A549 (cell line): ENCODE data around the gene NTHL1. TPM values are rescaled to one million over a fixed set of nuclear protein-coding genes. Genes with fewer than 3 reads are reported as not detected.

Experiments
- ATAC-seq, 2 experiments: fragments of 200-7000 bp in 1 of 2; fragments of >200 bp in 1 of 2; cut with Nextera tagmentation in 1 of 2; cut with Tn5 transposase in 1 of 2; 3 replicates each; pipeline versions ENCODE4 v1.8.0 to v1.9.1; 2018 to 2020; ENCODE audit warnings: mild to moderate bottlenecking in 1 of 2, moderate library complexity in 1 of 2
- CTCF ChIA-PET: fragments of 300-600 bp; sonication (Branson Sonifier 250); formaldehyde crosslinking; extraction: SDS; loops from one replicate; lab custom pipeline; 2021; ENCODE audit warnings: antibody characterized with exemption, inconsistent platforms; lab: Yijun Ruan, JAX
- POLR2A ChIA-PET: fragments of 350-600 bp; formaldehyde crosslinking; extraction: SDS; loops from one replicate; lab custom pipeline; 2021; ENCODE audit warnings: antibody characterized with exemption, inconsistent platforms; lab: Yijun Ruan, JAX
- DNase-seq, 2 experiments: peaks; one replicate each; pipeline versions ENCODE4 v3.0.0 to v3.0.0-alpha.2; 2011 to 2016; ENCODE audit warnings: low read depth in 1 of 2, low spot score in 1 of 2
- FAIRE-seq: peaks from 2 replicates; lab custom pipeline; 2011; peaks lifted over from hg19 to GRCh38; lab: Jason Lieb, UNC
- H3K27ac ChIP-seq, 2 experiments: fragments of >200 bp; sonication (Bioruptor Twin); formaldehyde crosslinking; 3 replicates each; pipeline ENCODE4 v1.5.1; 2016 to 2017
- H3K4me1 ChIP-seq: fragments of >200 bp; sonication (Bioruptor Twin); formaldehyde crosslinking; 3 replicates; pipeline ENCODE4 v1.6.1; 2016
- H3K4me2 ChIP-seq: fragments of >200 bp; sonication (Bioruptor Twin); formaldehyde crosslinking; 3 replicates; pipeline ENCODE4 v1.6.1; 2016
- H3K4me3 ChIP-seq: fragments of >200 bp; sonication (Bioruptor Twin); formaldehyde crosslinking; 3 replicates; pipeline ENCODE4 v1.5.1; 2016
- H3K9me3 ChIP-seq: fragments of >200 bp; sonication (Bioruptor Twin); formaldehyde crosslinking; 3 replicates; pipeline ENCODE4 v1.6.1; 2016
- ATOH8 ChIP-seq: fragments of 250-450 bp; sonication (Bioruptor Pico); IDR thresholded peaks from 2 replicates; pipeline ENCODE4 v1.5.0; 2020; ENCODE audit warnings: low read depth, mild to moderate bottlenecking, moderate library complexity
- CBX2 ChIP-seq: fragments of 200-600 bp; sonication (generic); IDR thresholded peaks from 2 replicates; pipeline ENCODE4 v1.6.1; 2016; ENCODE audit warnings: low read depth, mild to moderate bottlenecking, borderline replicate concordance
- CBX8 ChIP-seq: fragments of 200-600 bp; sonication (generic); IDR thresholded peaks from 2 replicates; pipeline ENCODE4 v1.6.1; 2016
- CHD4 ChIP-seq: fragments of 200-600 bp; sonication (generic); IDR thresholded peaks from 2 replicates; pipeline ENCODE4 v1.6.1; 2016; ENCODE audit warnings: antibody characterized with exemption, mild to moderate bottlenecking, borderline replicate concordance
- EHF ChIP-seq: fragments of 250-450 bp; sonication (Bioruptor Pico); IDR thresholded peaks from 2 replicates; pipeline ENCODE4 v1.5.0; 2020; ENCODE audit warnings: mild to moderate bottlenecking
- FOSB ChIP-seq: fragments of 250-450 bp; sonication (Bioruptor Pico); IDR thresholded peaks from 2 replicates; pipeline ENCODE4 v1.5.0; 2020; ENCODE audit warnings: mild to moderate bottlenecking, moderate library complexity
- FOSL2 ChIP-seq, 2 experiments: fragments of 450-650 bp in 1 of 2; fragments of >200 bp in 1 of 2; sonication (Bioruptor Twin) in 1 of 2; formaldehyde crosslinking; IDR thresholded peaks; 2 replicates each; pipeline versions ENCODE4 v1.5.0 to v1.6.1; 2016 to 2020; ENCODE audit warnings: mild to moderate bottlenecking in 1 of 2, moderate library complexity in 1 of 2
- FOXS1 ChIP-seq: fragments of 250-450 bp; sonication (Bioruptor Pico); IDR thresholded peaks from 2 replicates; pipeline ENCODE4 v1.5.0; 2020; ENCODE audit warnings: mild to moderate bottlenecking, moderate library complexity
- HOXA7 ChIP-seq: fragments of 250-450 bp; sonication (Bioruptor Pico); IDR thresholded peaks from 2 replicates; pipeline ENCODE4 v1.5.0; 2020; ENCODE audit warnings: mild to moderate bottlenecking, moderate library complexity
- JUNB ChIP-seq: fragments of >200 bp; sonication (Bioruptor Twin); formaldehyde crosslinking; IDR thresholded peaks from 2 replicates; pipeline ENCODE4 v1.6.1; 2016
- KDM1A ChIP-seq: fragments of 200-600 bp; sonication (generic); IDR thresholded peaks from 2 replicates; pipeline ENCODE4 v1.6.1; 2016; ENCODE audit warnings: low read depth, mild to moderate bottlenecking
- KDM5A ChIP-seq: fragments of 200-600 bp; sonication (generic); IDR thresholded peaks from 2 replicates; pipeline ENCODE4 v1.6.1; 2016; ENCODE audit warnings: antibody characterized with exemption, mild to moderate bottlenecking
- MAZ ChIP-seq: fragments of 150-350 bp; IDR thresholded peaks from 2 replicates; pipeline ENCODE4 v1.6.1; 2014; ENCODE audit warnings: antibody characterized with exemption, low read depth, low read length, borderline replicate concordance
- NPAS2 ChIP-seq: fragments of 250-450 bp; sonication (Bioruptor Pico); IDR thresholded peaks from 2 replicates; pipeline ENCODE4 v1.8.0; 2022; ENCODE audit warnings: mild to moderate bottlenecking, moderate library complexity, borderline replicate concordance
- NR3C1 ChIP-seq: fragments of >200 bp; sonication (Bioruptor Twin); formaldehyde crosslinking; IDR thresholded peaks from 3 replicates; pipeline ENCODE4 v1.6.1; 2017
- PBX3 ChIP-seq: IDR thresholded peaks from 2 replicates; pipeline ENCODE4 v1.6.1; 2012
- PHF8 ChIP-seq: fragments of 200-600 bp; sonication (generic); IDR thresholded peaks from 2 replicates; pipeline ENCODE4 v1.6.1; 2016; ENCODE audit warnings: low read depth, mild to moderate bottlenecking, antibody characterized with exemption, moderate library complexity, borderline replicate concordance
- POLR2AphosphoS2 ChIP-seq: conservative IDR thresholded peaks from 2 replicates; pipeline ENCODE4 v1.6.1; 2012; ENCODE audit warnings: low read length, improper control_type of control experiment, inconsistent platforms
- RARB ChIP-seq: fragments of 250-450 bp; sonication (Bioruptor Pico); IDR thresholded peaks from 2 replicates; pipeline ENCODE4 v1.8.0; 2021; ENCODE audit warnings: mild to moderate bottlenecking, moderate library complexity
- SREBF2 ChIP-seq: fragments of 450-650 bp; IDR thresholded peaks from 2 replicates; pipeline ENCODE4 v1.6.1; 2014; ENCODE audit warnings: mild to moderate bottlenecking, moderate library complexity
- TFCP2L1 ChIP-seq: fragments of 250-450 bp; sonication (Bioruptor Pico); IDR thresholded peaks from 2 replicates; pipeline ENCODE4 v1.5.0; 2021; ENCODE audit warnings: mild to moderate bottlenecking
- ZC3H11A ChIP-seq: fragments of 450-650 bp; IDR thresholded peaks from 2 replicates; pipeline ENCODE4 v1.6.1; 2014; ENCODE audit warnings: antibody characterized with exemption, mild to moderate bottlenecking
- ZNF302 ChIP-seq: fragments of 250-450 bp; sonication (Bioruptor Pico); IDR thresholded peaks from 2 replicates; pipeline ENCODE4 v1.9.0; 2021; ENCODE audit warnings: inconsistent platforms, mild to moderate bottlenecking, moderate library complexity
- WGBS: methylation state at CpG from one replicate; pipeline ENCODE4 v1.1.6; 2017; ENCODE audit errors: missing lambda C conversion rate; 5-methylcytosine and 5-hydroxymethylcytosine counted together
- polyA plus RNA-seq, 4 experiments: library from polyadenylated mRNA; depleted of rRNA in 3 of 4; stranded (reverse); fragments of >200 nt; fragmentation: RNase III in 1 of 4; extraction: RNeasy Plus Mini Kit Qiagen cat#74134 plus additional on column Dnase treatment in 1 of 4; gene quantifications; 2 replicates in 3 of 4; 3 replicates in 1 of 4; pipeline ENCODE4 v1.2.3, GENCODE V29; 2011 to 2017
- TF ChIP-seq, protein P1 (sequence below): fragments of 450-650 bp; IDR thresholded peaks from 2 replicates; pipeline ENCODE4 v1.6.1; 2014; ENCODE audit warnings: antibody characterized with exemption
- TF ChIP-seq, protein P2 (sequence below): IDR thresholded peaks from 2 replicates; pipeline ENCODE4 v1.6.1; 2012
- TF ChIP-seq, protein P3 (sequence below): fragments of >200 bp; sonication (Bioruptor Twin); formaldehyde crosslinking; IDR thresholded peaks from 2 replicates; pipeline ENCODE4 v1.6.1; 2016
- TF ChIP-seq, protein P4 (sequence below): fragments of 250-450 bp; sonication (Bioruptor Pico); IDR thresholded peaks from 2 replicates; pipeline ENCODE4 v1.5.0; 2021; ENCODE audit warnings: mild to moderate bottlenecking, moderate library complexity, borderline replicate concordance

Gene NTHL1
- polyA plus RNA-seq, 2 of the 4 experiments (the other 2 are of a cell fraction): 28.8 to 42.3 TPM

DNA sequence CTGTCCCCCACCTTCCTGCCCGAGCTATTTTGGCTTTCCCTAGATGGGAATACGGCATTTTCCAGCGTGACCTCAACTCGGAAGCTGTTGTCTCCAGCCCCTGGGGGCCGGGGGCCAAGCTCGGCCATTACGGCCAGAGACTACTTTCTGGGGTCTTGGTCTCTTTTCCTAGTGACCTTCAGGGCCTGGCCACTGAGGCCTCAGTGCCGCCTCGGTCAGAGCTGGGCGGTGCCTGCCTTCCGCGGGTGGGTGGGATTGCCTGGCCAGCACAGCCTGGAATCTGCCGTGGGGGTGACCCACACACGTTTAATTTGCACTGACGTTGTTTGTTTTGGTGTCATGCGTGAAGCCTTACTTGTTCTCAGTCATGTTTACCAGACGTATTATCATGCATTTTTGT is 29.4 kb upstream of the NTHL1 start:
- Histone ChIP-seq H3K4me3 (no peak overlapping the region), H3K27ac (no peak overlapping the region), H3K4me2 (no peak overlapping the region), H3K4me1 (no peaks in the 10 kb centered on the region), H3K9me3 (no peaks in the 10 kb centered on the region)
- no peak for TF ChIP-seq PBX3
- no peak for TF ChIP-seq ZNF302 (CRISPR knock-in tag)
- TF ChIP-seq ZC3H11A: no peak
- TF ChIP-seq POLR2AphosphoS2: no peak
- no peak for TF ChIP-seq EHF (CRISPR knock-in tag)
- TF ChIP-seq, protein P1, sequence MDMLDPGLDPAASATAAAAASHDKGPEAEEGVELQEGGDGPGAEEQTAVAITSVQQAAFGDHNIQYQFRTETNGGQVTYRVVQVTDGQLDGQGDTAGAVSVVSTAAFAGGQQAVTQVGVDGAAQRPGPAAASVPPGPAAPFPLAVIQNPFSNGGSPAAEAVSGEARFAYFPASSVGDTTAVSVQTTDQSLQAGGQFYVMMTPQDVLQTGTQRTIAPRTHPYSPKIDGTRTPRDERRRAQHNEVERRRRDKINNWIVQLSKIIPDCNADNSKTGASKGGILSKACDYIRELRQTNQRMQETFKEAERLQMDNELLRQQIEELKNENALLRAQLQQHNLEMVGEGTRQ: no peak
- TF ChIP-seq, protein P2, sequence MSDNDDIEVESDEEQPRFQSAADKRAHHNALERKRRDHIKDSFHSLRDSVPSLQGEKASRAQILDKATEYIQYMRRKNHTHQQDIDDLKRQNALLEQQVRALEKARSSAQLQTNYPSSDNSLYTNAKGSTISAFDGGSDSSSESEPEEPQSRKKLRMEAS: no peak
- no peak for TF ChIP-seq SREBF2
- TF ChIP-seq NR3C1: no peak
- TF ChIP-seq TFCP2L1 (CRISPR knock-in tag): no peak
- no peak for TF ChIP-seq NPAS2
- no peak for TF ChIP-seq KDM5A
- no peak for TF ChIP-seq CBX2
- no peak for TF ChIP-seq HOXA7 (CRISPR knock-in tag)
- no peak for TF ChIP-seq FOSL2 (IDR thresholded peaks at IDR 0.05)
- no peak for TF ChIP-seq FOSL2 (CRISPR knock-in tag; IDR thresholded peaks at IDR 0.05)
- no peak for FAIRE-seq
- POLR2A ChIA-PET: no interaction called here
- 90% methylated on average over 17 of the region's 17 CpGs for WGBS
- CTCF ChIA-PET: interaction anchor here (0.5 to 4.2 kb wide), 5 partner anchors 13 to 1292 kb away, joined by 3 to 22 read pairs (median 3); no protein-coding TSS in a partner anchor
- no peak for DNase-seq
- no peak for ATAC-seq

- H3K9me3 ChIP-seq: no peaks in the 10 kb centered on the region
- ChIA-PET CTCF (interaction anchor here (0.5 to 4.2 kb wide), 4 partner anchors 13 to 73 kb away, joined by 3 to 22 read pairs (median 9); no protein-coding TSS in a partner anchor), POLR2A (interaction anchor here (0.7 kb wide), 1 partner anchor 64 kb away, joined by 7 read pairs; no protein-coding TSS in a partner anchor)
- H3K4me1 ChIP-seq: no peaks in the 10 kb centered on the region
- WGBS: 91% methylated on average over 17 of the region's 28 CpGs
- H3K27ac ChIP-seq: no peak overlapping the region
- ATAC-seq: no peak
- no peak for DNase-seq
- no peak for FAIRE-seq
- no peak for TF ChIP-seq FOSB (CRISPR knock-in tag)
- TF ChIP-seq JUNB: no peak
- TF ChIP-seq, protein P3, sequence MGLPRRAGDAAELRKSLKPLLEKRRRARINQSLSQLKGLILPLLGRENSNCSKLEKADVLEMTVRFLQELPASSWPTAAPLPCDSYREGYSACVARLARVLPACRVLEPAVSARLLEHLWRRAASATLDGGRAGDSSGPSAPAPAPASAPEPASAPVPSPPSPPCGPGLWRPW: no peak
- TF ChIP-seq KDM1A: no peak
- TF ChIP-seq MAZ: no peak
- TF ChIP-seq FOXS1 (CRISPR knock-in tag): no peak
- no peak for TF ChIP-seq ZC3H11A
- TF ChIP-seq PHF8: no peak
- no peak for TF ChIP-seq KDM5A
- no peak for TF ChIP-seq CBX8
- no peak for TF ChIP-seq RARB
- no peak for TF ChIP-seq ATOH8 (CRISPR knock-in tag)
- TF ChIP-seq EHF (CRISPR knock-in tag): no peak
- TF ChIP-seq, protein P4, sequence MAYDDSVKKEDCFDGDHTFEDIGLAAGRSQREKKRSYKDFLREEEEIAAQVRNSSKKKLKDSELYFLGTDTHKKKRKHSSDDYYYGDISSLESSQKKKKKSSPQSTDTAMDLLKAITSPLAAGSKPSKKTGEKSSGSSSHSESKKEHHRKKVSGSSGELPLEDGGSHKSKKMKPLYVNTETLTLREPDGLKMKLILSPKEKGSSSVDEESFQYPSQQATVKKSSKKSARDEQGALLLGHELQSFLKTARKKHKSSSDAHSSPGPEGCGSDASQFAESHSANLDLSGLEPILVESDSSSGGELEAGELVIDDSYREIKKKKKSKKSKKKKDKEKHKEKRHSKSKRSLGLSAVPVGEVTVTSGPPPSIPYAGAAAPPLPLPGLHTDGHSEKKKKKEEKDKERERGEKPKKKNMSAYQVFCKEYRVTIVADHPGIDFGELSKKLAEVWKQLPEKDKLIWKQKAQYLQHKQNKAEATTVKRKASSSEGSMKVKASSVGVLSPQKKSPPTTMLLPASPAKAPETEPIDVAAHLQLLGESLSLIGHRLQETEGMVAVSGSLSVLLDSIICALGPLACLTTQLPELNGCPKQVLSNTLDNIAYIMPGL (CRISPR knock-in tag): no peak
- TF ChIP-seq CHD4: no peak
- TF ChIP-seq POLR2AphosphoS2: no peak
- no peak overlapping the region for H3K4me3 ChIP-seq
- no peak overlapping the region for H3K4me2 ChIP-seq
These were observed 28.6 kb upstream of the NTHL1 start for GRCh38 chr16:2076072-2076865.
